HepG2 (cell line): Measurements from ENCODE around the gene FOXS1.

ENCODE experiments used
- CTCF ChIP-seq: sonication (generic); formaldehyde crosslinking; IDR thresholded peaks from 2 replicates; pipeline ENCODE4 v1.5.0; 2020; ENCODE audit warnings: mild to moderate bottlenecking, missing genetic modification reagents, moderate library complexity
- E2F2 ChIP-seq: sonication (generic); formaldehyde crosslinking; IDR thresholded peaks from 2 replicates; pipeline ENCODE4 v1.4.0; 2020; ENCODE audit warnings: missing genetic modification reagents, borderline replicate concordance
- KLF16 ChIP-seq, 2 experiments: sonication (generic) in 1 of 2; formaldehyde crosslinking in 1 of 2; IDR thresholded peaks; 2 replicates each; pipeline versions ENCODE4 v1.6.1 to v1.8.0; 2016 to 2023; ENCODE audit warnings: missing genetic modification reagents in 2 of 2, missing compliant biosample characterization in 1 of 2
- NFYB ChIP-seq: sonication (generic); formaldehyde crosslinking; IDR thresholded peaks from 2 replicates; pipeline ENCODE4 v1.4.0; 2020; ENCODE audit warnings: missing genetic modification reagents
- NR1H2 ChIP-seq: sonication (generic); formaldehyde crosslinking; IDR thresholded peaks from 2 replicates; pipeline ENCODE4 v1.8.1; 2022; ENCODE audit warnings: low read depth, missing genetic modification reagents, borderline replicate concordance
- NR2F1 ChIP-seq, 2 experiments: fragments of 450-650 bp in 1 of 2; formaldehyde crosslinking in 1 of 2; IDR thresholded peaks; 2 replicates each; pipeline versions ENCODE4 v1.5.0 to v1.6.1; 2016 to 2020; ENCODE audit warnings: mild to moderate bottlenecking in 1 of 2, missing compliant biosample characterization in 1 of 2, missing genetic modification reagents in 1 of 2, moderate library complexity in 1 of 2
- THAP7 ChIP-seq: sonication (generic); formaldehyde crosslinking; IDR thresholded peaks from 2 replicates; pipeline ENCODE4 v1.8.1; 2023; ENCODE audit warnings: mild to moderate bottlenecking, missing genetic modification reagents
- ZBTB7B ChIP-seq: sonication (generic); formaldehyde crosslinking; IDR thresholded peaks from 2 replicates; pipeline ENCODE4 v1.4.0; 2020; ENCODE audit warnings: missing genetic modification reagents

GRCh38 chr20:31883829-31884228 is 38.4 kb upstream of the FOXS1 start:
- TF ChIP-seq NFYB (CRISPR knock-in tag) (no peak), CTCF (CRISPR knock-in tag) (no peak), NR2F1 (CRISPR knock-in tag; IDR thresholded peaks at IDR 0.05) (no peak), KLF16 (CRISPR knock-in tag; IDR thresholded peaks at IDR 0.05) (no peak), ZBTB7B (CRISPR knock-in tag) (no peak), E2F2 (no peak), NR1H2 (CRISPR knock-in tag) (no peak), THAP7 (no peak)
